Activated CD8-positive, alpha-beta T cell treated with anti-CD3 and anti-CD28 coated beads, Interleukin-2, amount 10 ng/mL, durations not matched to agents 7 days and 5 days (primary cell): Measurements from ENCODE around the gene SSH2. TPM values are rescaled to one million over a fixed set of nuclear protein-coding genes. Genes with fewer than 3 reads are reported as not detected.
"Not testable (repeated sequence)": the region's sequence is repeated elsewhere in the genome, so short reads cannot be mapped to it uniquely, and the experiment has no call there.

Source experiments
- ATAC-seq: fragments of 150-1000 bp; cut with Tn5 transposase; one replicate; pipeline ENCODE4 v1.10.0; 2021; ENCODE audit warnings: moderate library complexity
- CTCF ChIA-PET: fragments of 350-600 bp; sonication (Branson Sonifier 250); formaldehyde crosslinking; loops from one replicate; lab custom pipeline; 2021; ENCODE audit warnings: antibody characterized with exemption; lab: Charles Lee
- POLR2A ChIA-PET: fragments of 350-600 bp; sonication (Branson Sonifier 250); formaldehyde crosslinking; loops from one replicate; lab custom pipeline; 2021; ENCODE audit warnings: antibody characterized with exemption; lab: Charles Lee
- DNase-seq: peaks from one replicate; pipeline ENCODE4 v3.0.0-alpha.2; 2020
- H3K27ac Mint-ChIP-seq: one replicate; pipeline ENCODE4 v1.8.0; 2021; ENCODE audit warnings: mild to moderate bottlenecking, mixed read lengths
- H3K27me3 Mint-ChIP-seq: one replicate; pipeline ENCODE4 v1.8.0; 2021; ENCODE audit warnings: low read depth, mixed read lengths
- H3K36me3 Mint-ChIP-seq: one replicate; pipeline ENCODE4 v1.8.0; 2021; ENCODE audit warnings: low read depth, mixed read lengths
- H3K4me1 Mint-ChIP-seq: one replicate; pipeline ENCODE4 v1.8.0; 2021; ENCODE audit warnings: low read depth, mixed read lengths
- H3K4me3 Mint-ChIP-seq: one replicate; pipeline ENCODE4 v1.8.0; 2021; ENCODE audit warnings: mild to moderate bottlenecking, mixed read lengths
- H3K9me3 Mint-ChIP-seq: one replicate; pipeline ENCODE4 v1.8.0; 2022; ENCODE audit warnings: mixed read lengths; ENCODE audit not compliant: insufficient read depth
- total RNA-seq, 2 experiments: library from RNA; stranded (reverse); gene quantifications; one replicate each; pipeline ENCODE4 v1.2.3, GENCODE V29; 2021

The SSH2 gene
- total RNA-seq, 2 experiments from 2014 or later = 73.5 to 79.6 TPM

GRCh38 chr17:29870836-29871465, 59.1 kb downstream of the SSH2 start:
- Mint-ChIP-seq H3K9me3 (no peaks in the 10 kb centered on the region), H3K36me3 (no peaks in the 10 kb centered on the region), H3K27ac (no peak overlapping the region), H3K27me3 (no peaks in the 10 kb centered on the region), H3K4me3 (no peak overlapping the region), H3K4me1 (peaks cover 8% of the 10 kb centered on the region)
- DNase-seq (no peak), ATAC-seq (no peak)
- ChIA-PET POLR2A (no interaction called here), CTCF (interaction anchor here (1.5 kb wide), 1 partner anchor 61 kb away, joined by 4 read pairs; no protein-coding TSS in a partner anchor)

GRCh38 chr17:29867643-29868181, 62.3 kb downstream of the SSH2 start:
- Mint-ChIP-seq H3K36me3 (no peaks in the 10 kb centered on the region), H3K4me1 (peaks cover 8% of the 10 kb centered on the region), H3K27ac (no peak overlapping the region), H3K9me3 (no peaks in the 10 kb centered on the region), H3K27me3 (no peaks in the 10 kb centered on the region), H3K4me3 (no peak overlapping the region)
- ATAC-seq (no peak), DNase-seq (no peak)
- CTCF ChIA-PET = interaction anchor here (0.8 to 3.4 kb wide), 4 partner anchors 60 to 498 kb away, joined by 3 to 39 read pairs (median 4); partner anchors contain the start of gene SSH2
- POLR2A ChIA-PET = no interaction called here

- Mint-ChIP-seq H3K4me1 (peaks cover 8% of the 10 kb centered on the region), H3K27ac (no peak overlapping the region), H3K9me3 (no peaks in the 10 kb centered on the region), H3K27me3 (no peaks in the 10 kb centered on the region), H3K36me3 (no peaks in the 10 kb centered on the region), H3K4me3 (no peak overlapping the region)
- ATAC-seq (no peak), DNase-seq (no peak)
- ChIA-PET CTCF (interaction anchor here (0.8 to 3.4 kb wide), 4 partner anchors 59 to 497 kb away, joined by 3 to 39 read pairs (median 4); partner anchors contain the start of gene SSH2), POLR2A (no interaction called here)
These were observed 63.2 kb downstream of the SSH2 start for GRCh38 chr17:29866746-29867404.

- DNase-seq (no peak), ATAC-seq (no peak)
- peaks cover 8% of the 10 kb centered on the region for H3K4me1 Mint-ChIP-seq
- peaks cover 6% of the 10 kb centered on the region for H3K36me3 Mint-ChIP-seq
- no peak overlapping the region for H3K4me3 Mint-ChIP-seq
- no peak overlapping the region for H3K27ac Mint-ChIP-seq
- H3K27me3 Mint-ChIP-seq = no peaks in the 10 kb centered on the region
- ChIA-PET CTCF (interaction anchor here (1.2 kb wide), 1 partner anchor 56 kb away, joined by 3 read pairs; no protein-coding TSS in a partner anchor), POLR2A (no interaction called here)
- no peaks in the 10 kb centered on the region for H3K9me3 Mint-ChIP-seq
These were observed 65.4 kb downstream of the SSH2 start for GRCh38 chr17:29864615-29865014.

GRCh38 chr17:29864123-29864522, 65.9 kb downstream of the SSH2 start:
- not testable (repeated sequence) for H3K36me3 Mint-ChIP-seq, H3K4me1 Mint-ChIP-seq

GRCh38 chr17:29862951-29863350, 67.1 kb downstream of the SSH2 start:
- ChIA-PET CTCF (no interaction called here), POLR2A (interaction anchor here (1.4 kb wide), 1 partner anchor 67 kb away, joined by 3 read pairs; the partner anchor contains the start of gene SSH2)
- Mint-ChIP-seq H3K4me3 (no peak overlapping the region), H3K36me3 (peaks cover 8% of the 10 kb centered on the region), H3K27ac (no peak overlapping the region), H3K27me3 (no peaks in the 10 kb centered on the region), H3K9me3 (peaks cover 4% of the 10 kb centered on the region), H3K4me1 (peaks cover 8% of the 10 kb centered on the region)
- DNase-seq (no peak), ATAC-seq (no peak)

More at GRCh38 chr17:29864123-29864522, 65.9 kb downstream of the SSH2 start:
- POLR2A ChIA-PET, H3K27me3 Mint-ChIP-seq, ATAC-seq, H3K27ac Mint-ChIP-seq, DNase-seq, H3K9me3 Mint-ChIP-seq, H3K4me3 Mint-ChIP-seq: not testable (repeated sequence)
- CTCF ChIA-PET = interaction anchor here (1.2 kb wide), 1 partner anchor 56 kb away, joined by 3 read pairs; no protein-coding TSS in a partner anchor

- H3K4me1 Mint-ChIP-seq = peaks cover 4% of the 10 kb centered on the region
- H3K9me3 Mint-ChIP-seq = peaks cover 8% of the 10 kb centered on the region
- peaks cover 9% of the 10 kb centered on the region for H3K36me3 Mint-ChIP-seq
- no peaks in the 10 kb centered on the region for H3K27me3 Mint-ChIP-seq
- ChIA-PET POLR2A (interaction anchor here (1.4 kb wide), 1 partner anchor 68 kb away, joined by 3 read pairs; the partner anchor contains the start of gene SSH2), CTCF (interaction anchor here (1.2 kb wide), 1 partner anchor 69 kb away, joined by 3 read pairs; no protein-coding TSS in a partner anchor)
- H3K27ac Mint-ChIP-seq = no peak overlapping the region
- DNase-seq (no peak), ATAC-seq (no peak)
- H3K4me3 Mint-ChIP-seq = no peak overlapping the region
These were observed 67.9 kb downstream of the SSH2 start for GRCh38 chr17:29862127-29862526.

- CTCF ChIA-PET = interaction anchor here (1.3 kb wide), 1 partner anchor 234 kb away, joined by 3 read pairs; no protein-coding TSS in a partner anchor
- not testable (repeated sequence) for H3K27ac Mint-ChIP-seq, H3K4me1 Mint-ChIP-seq
These were observed 70.6 kb downstream of the SSH2 start for GRCh38 chr17:29859445-29859844.

GRCh38 chr17:29857823-29858222, 72.2 kb downstream of the SSH2 start:
- Mint-ChIP-seq H3K4me3 (no peak overlapping the region), H3K27me3 (no peaks in the 10 kb centered on the region), H3K9me3 (peaks cover 8% of the 10 kb centered on the region), H3K36me3 (peaks cover 14% of the 10 kb centered on the region), H3K4me1 (peaks cover 2% of the 10 kb centered on the region), H3K27ac (no peak overlapping the region)
- POLR2A ChIA-PET = no interaction called here
- ATAC-seq = no peak
- DNase-seq = no peak
- CTCF ChIA-PET = no interaction called here

More at GRCh38 chr17:29859445-29859844, 70.6 kb downstream of the SSH2 start:
- H3K9me3 Mint-ChIP-seq, H3K27me3 Mint-ChIP-seq, H3K4me3 Mint-ChIP-seq, POLR2A ChIA-PET, DNase-seq, ATAC-seq: not testable (repeated sequence)
- H3K36me3 Mint-ChIP-seq = peaks cover 14% of the 10 kb centered on the region

GRCh38 chr17:29857105-29857504, 72.9 kb downstream of the SSH2 start:
- DNase-seq, H3K27ac Mint-ChIP-seq, ATAC-seq, POLR2A ChIA-PET, H3K4me1 Mint-ChIP-seq, H3K9me3 Mint-ChIP-seq, H3K4me3 Mint-ChIP-seq, CTCF ChIA-PET, H3K27me3 Mint-ChIP-seq: not testable (repeated sequence)
- H3K36me3 Mint-ChIP-seq = peaks cover 14% of the 10 kb centered on the region

GRCh38 chr17:29855686-29856085, 74.3 kb downstream of the SSH2 start:
- Mint-ChIP-seq H3K9me3 (peaks cover 8% of the 10 kb centered on the region), H3K27ac (no peak overlapping the region), H3K4me1 (peaks cover 2% of the 10 kb centered on the region), H3K36me3 (peaks cover 11% of the 10 kb centered on the region), H3K27me3 (no peaks in the 10 kb centered on the region), H3K4me3 (no peak overlapping the region)
- CTCF ChIA-PET = interaction anchor here (1.4 kb wide), 1 partner anchor 238 kb away, joined by 3 read pairs; no protein-coding TSS in a partner anchor
- DNase-seq = no peak
- POLR2A ChIA-PET = interaction anchor here (0.9 kb wide), 1 partner anchor 10 kb away, joined by 3 read pairs; no protein-coding TSS in a partner anchor
- no peak for ATAC-seq
